NCI-H2196 (cell line): ENCODE measurements around the gene CD200.

ENCODE experiments used
- DNase-seq: peaks from one replicate; lab custom pipeline; 2025; ENCODE audit not compliant: unreplicated experiment; lab: John Stamatoyannopoulos, UW

CD200 gene

GRCh38 chr3:112407888-112408702 lies 75.1 kb downstream of the CD200 start:
- DNase-seq = no peak

- DNase-seq = no peak
These were observed 76.1 kb downstream of the CD200 start for GRCh38 chr3:112409041-112409440.

DNA sequence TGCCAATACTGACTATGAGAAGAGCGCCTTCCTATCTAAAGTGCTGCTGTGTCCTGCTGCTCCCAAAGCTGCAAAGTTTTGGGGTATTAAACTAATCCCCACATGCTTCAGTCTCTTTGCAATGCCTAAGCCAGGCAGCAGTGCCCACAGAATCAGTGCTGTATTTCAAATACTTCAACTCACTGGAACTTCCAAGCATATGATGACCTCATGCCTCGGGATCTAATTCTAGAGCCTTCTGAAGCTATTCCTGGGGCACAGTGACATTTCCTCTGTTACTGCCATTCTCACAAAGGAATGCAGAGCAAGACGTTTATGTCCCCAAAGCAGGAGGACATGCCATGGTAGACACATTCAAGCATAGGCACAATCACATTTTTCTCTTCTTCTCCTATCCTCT lies 78.5 kb downstream of the CD200 start:
- DNase-seq = no peak
